Measurements from ENCODE around the gene GRAMD1B. TPM values are rescaled to one million over a fixed set of nuclear protein-coding genes. Genes with fewer than 3 reads are reported as not detected.

Gene GRAMD1B
- total RNA-seq, 3 donors from 2014 or later (not counting 1 experiment from before 2014, with no cell fraction given) = 5.9 to 10.3 (median 8.8) TPM

GRCh38 chr11:123490527-123490926, 60.5 kb downstream of the GRAMD1B start:
- Mint-ChIP-seq H3K27ac (no peak overlapping the region), H3K27me3 (ENCODE audit: low read depth in 2 of 2) (peaks cover 0 to 2% of the 10 kb centered on the region in 2 donors), H3K9me3 (no peaks in the 10 kb centered on the region), H3K36me3 (no peaks in the 10 kb centered on the region), H3K4me3 (no peak overlapping the region), H3K4me1 (no peaks in the 10 kb centered on the region)
- DNase-seq (no peak), ATAC-seq (no peak)
- no peak overlapping the region for H3K27ac ChIP-seq (ENCODE audit: low read length)
- intact Hi-C loops (cut with micrococcal nuclease) = no loop called here
- no peaks in the 10 kb centered on the region for H3K36me3 ChIP-seq (ENCODE audit: control insufficient read depth, insufficient read depth, low read length)
- no peaks in the 10 kb centered on the region for H3K27me3 ChIP-seq (ENCODE audit: control insufficient read depth, insufficient read depth, low read length)
- WGBS (ENCODE audit: insufficient coverage) = 94% methylated on average over 2 of the region's 2 CpGs
- no peak overlapping the region for H3K4me3 ChIP-seq (ENCODE audit: low read length)
- H3K4me1 ChIP-seq (ENCODE audit: control insufficient read depth, insufficient read depth, low read length) = no peaks in the 10 kb centered on the region
- no peaks in the 10 kb centered on the region for H3K9me3 ChIP-seq (ENCODE audit: control insufficient read depth, insufficient read depth, low read length)
- TF ChIP-seq CTCF (IDR thresholded peaks at IDR 0.05) = no peak

- Histone ChIP-seq H3K27ac (ENCODE audit: low read length) (no peak overlapping the region), H3K4me3 (ENCODE audit: low read length) (no peak overlapping the region), H3K9me3 (ENCODE audit: control insufficient read depth, insufficient read depth, low read length) (no peaks in the 10 kb centered on the region), H3K27me3 (ENCODE audit: control insufficient read depth, insufficient read depth, low read length) (no peaks in the 10 kb centered on the region), H3K36me3 (ENCODE audit: control insufficient read depth, insufficient read depth, low read length) (no peaks in the 10 kb centered on the region), H3K4me1 (ENCODE audit: control insufficient read depth, insufficient read depth, low read length) (no peaks in the 10 kb centered on the region)
- Mint-ChIP-seq H3K27ac (no peak overlapping the region), H3K4me3 (no peak overlapping the region), H3K4me1 (no peaks in the 10 kb centered on the region), H3K9me3 (no peaks in the 10 kb centered on the region), H3K36me3 (no peaks in the 10 kb centered on the region), H3K27me3 (ENCODE audit: low read depth in 2 of 2) (peaks cover 0 to 3% of the 10 kb centered on the region in 2 donors)
- ATAC-seq (no peak), DNase-seq (no peak)
- no peak for TF ChIP-seq CTCF (IDR thresholded peaks at IDR 0.05)
- WGBS (ENCODE audit: insufficient coverage) = 97% methylated on average over 3 of the region's 3 CpGs
- intact Hi-C loops (cut with micrococcal nuclease) = no loop called here
Observed at GRCh38 chr11:123491241-123491640, 61.2 kb downstream of the GRAMD1B start.

GRCh38 chr11:123493349-123494063, 63.4 kb downstream of the GRAMD1B start:
- Mint-ChIP-seq H3K27me3 (ENCODE audit: low read depth in 2 of 2) (peaks cover 0 to 3% of the 10 kb centered on the region in 2 donors), H3K27ac (no peak overlapping the region), H3K4me3 (no peak overlapping the region), H3K9me3 (no peaks in the 10 kb centered on the region), H3K36me3 (no peaks in the 10 kb centered on the region), H3K4me1 (no peaks in the 10 kb centered on the region)
- DNase-seq (no peak), ATAC-seq (no peak)
- H3K4me3 ChIP-seq (ENCODE audit: low read length) = no peak overlapping the region
- no peak for TF ChIP-seq CTCF (IDR thresholded peaks at IDR 0.05)
- no peaks in the 10 kb centered on the region for H3K4me1 ChIP-seq (ENCODE audit: control insufficient read depth, insufficient read depth, low read length)
- no peaks in the 10 kb centered on the region for H3K9me3 ChIP-seq (ENCODE audit: control insufficient read depth, insufficient read depth, low read length)
- no peaks in the 10 kb centered on the region for H3K27me3 ChIP-seq (ENCODE audit: control insufficient read depth, insufficient read depth, low read length)
- H3K36me3 ChIP-seq (ENCODE audit: control insufficient read depth, insufficient read depth, low read length) = no peaks in the 10 kb centered on the region
- WGBS (ENCODE audit: insufficient coverage) = 88% methylated on average over 5 of the region's 5 CpGs
- intact Hi-C loops (cut with micrococcal nuclease) = no loop called here
- no peak overlapping the region for H3K27ac ChIP-seq (ENCODE audit: low read length)
